ENCODE measurements around the gene AGA.

GRCh38 chr4:177489471-177490246 lies 47.4 kb upstream of the AGA start:
- no peak for TF ChIP-seq POLR2A (IDR thresholded peaks at IDR 0.05; ENCODE audit: low read length)
- TF ChIP-seq GATA1 (IDR thresholded peaks at IDR 0.05; ENCODE audit: low read depth, low read length) = no peak

Measured in erythroblast (primary cell).